Measurements from ENCODE around the gene FERD3L.

FERD3L gene

GRCh38 chr7:19095353-19095860 lies 49.8 kb downstream of the FERD3L start:
- Histone ChIP-seq H3K4me3 (ENCODE audit: low read length in 2 of 2) (no peak overlapping the region), H3K23ac (ENCODE audit: low read depth, low read length, poor library complexity) (no peak overlapping the region), H3K18ac (ENCODE audit: low read length) (no peak overlapping the region), H3K79me1 (ENCODE audit: low read depth, low read length) (no peaks in the 10 kb centered on the region), H3K4me2 (ENCODE audit: insufficient read depth, low read length, poor library complexity, severe bottlenecking) (no peak overlapping the region), H3K27me3 (ENCODE audit: control insufficient read depth in 3 of 3, insufficient read depth in 3 of 3, low read depth in 1 of 3, low read length in 3 of 3) (no peaks in the 10 kb centered on the region), H2BK15ac (ENCODE audit: low read length) (no peak overlapping the region), H3K36me3 (replicated peaks in 1 of 2; ENCODE audit: control insufficient read depth in 2 of 2, insufficient read depth in 2 of 2, low read length in 2 of 2) (no peaks in the 10 kb centered on the region), H2AK5ac (ENCODE audit: low read depth, low read length) (no peak overlapping the region), H3K4me1 (ENCODE audit: control insufficient read depth in 2 of 2, insufficient read depth in 1 of 2, low read depth in 1 of 2, low read length in 2 of 2) (no peaks in the 10 kb centered on the region), H3K14ac (ENCODE audit: low read length) (no peak overlapping the region), H4K91ac (ENCODE audit: low read depth, low read length, poor library complexity) (no peak overlapping the region), H3K9ac (ENCODE audit: low read depth, low read length, poor library complexity) (no peak overlapping the region), H3K9me3 (replicated peaks in 1 of 2; ENCODE audit: control insufficient read depth in 2 of 2, insufficient read depth in 1 of 2, low read depth in 1 of 2, low read length in 2 of 2) (no peaks in the 10 kb centered on the region), H3K27ac (replicated peaks; ENCODE audit: low read length) (no peak overlapping the region), H2BK5ac (ENCODE audit: low read length) (no peak overlapping the region), H2BK120ac (ENCODE audit: low read depth, low read length) (no peak overlapping the region), H2AFZ (ENCODE audit: low read length) (no peak overlapping the region), H3K4ac (ENCODE audit: low read length) (no peak overlapping the region), H2BK12ac (ENCODE audit: low read length) (no peak overlapping the region), H4K8ac (ENCODE audit: low read depth, low read length) (no peak overlapping the region)
- no peak for DNase-seq (ENCODE audit: low spot score)
- no CpG with 5 or more reads among the region's 5 CpGs for WGBS, 2 donors (ENCODE audit: extremely low coverage in 2 of 2, insufficient read length in 2 of 2, insufficient replicate concordance in 1 of 2)

Data from neuronal stem cell (in vitro differentiated cells).